MCF 10A (cell line): ENCODE data around the gene DNAJC21. TPM values are rescaled to one million over a fixed set of nuclear protein-coding genes. Genes with fewer than 3 reads are reported as not detected.

Source experiments
- BruUV-seq: library from RNA; stranded (reverse); fragments of 400-500 nt; replicated peaks from 2 replicates; lab custom pipeline; 2021; lab: Mats Ljungman, UMichigan
- CTCF ChIA-PET: fragments of 300-600 bp; sonication (Branson Sonifier 250); formaldehyde crosslinking; extraction: SDS; loops from one replicate; lab custom pipeline; 2021; ENCODE audit warnings: antibody characterized with exemption, inconsistent platforms; lab: Yijun Ruan, JAX
- POLR2A ChIA-PET: fragments of 300-600, 350-650 bp; sonication (Branson Sonifier 250); formaldehyde crosslinking; extraction: SDS; loops from one replicate; lab custom pipeline; 2020; ENCODE audit warnings: antibody characterized with exemption, inconsistent platforms; lab: Yijun Ruan, JAX
- DNase-seq: peaks from one replicate; pipeline ENCODE4 v3.0.0-alpha.2; 2018; ENCODE audit not compliant: unreplicated experiment
- H3K27ac Mint-ChIP-seq: one replicate; pipeline ENCODE4 v1.8.0; 2022; ENCODE audit warnings: mild to moderate bottlenecking, low read depth, mixed read lengths; ENCODE audit not compliant: unreplicated experiment
- H3K27me3 Mint-ChIP-seq: one replicate; pipeline ENCODE4 v1.8.0; 2022; ENCODE audit warnings: mixed read lengths; ENCODE audit not compliant: insufficient read depth, unreplicated experiment
- H3K36me3 Mint-ChIP-seq: one replicate; pipeline ENCODE4 v1.8.0; 2022; ENCODE audit warnings: mild to moderate bottlenecking, moderate library complexity, mixed read lengths; ENCODE audit not compliant: insufficient read depth, unreplicated experiment
- H3K4me1 Mint-ChIP-seq: one replicate; pipeline ENCODE4 v1.8.0; 2022; ENCODE audit warnings: mixed read lengths; ENCODE audit not compliant: insufficient read depth, unreplicated experiment
- H3K4me3 Mint-ChIP-seq: one replicate; pipeline ENCODE4 v1.8.0; 2022; ENCODE audit warnings: mild to moderate bottlenecking, moderate library complexity, mixed read lengths; ENCODE audit not compliant: unreplicated experiment
- H3K9me3 Mint-ChIP-seq: one replicate; pipeline ENCODE4 v1.8.0; 2022; ENCODE audit warnings: mixed read lengths; ENCODE audit not compliant: unreplicated experiment
- intact Hi-C: fragments of 100-400 bp; cut with micrococcal nuclease; formaldehyde crosslinking; loops from 2 replicates; pipeline ENCODE4 v1.14.1; 2022
- total RNA-seq: library from RNA; stranded (reverse); gene quantifications from 2 replicates; pipeline ENCODE4 v1.2.3, GENCODE V29; 2022
- TF ChIP-seq, protein P1 (sequence below): fragments of 200-600 bp; IDR thresholded peaks from one replicate; pipeline ENCODE4 v1.8.0; 2022; ENCODE audit warnings: antibody characterized with exemption, mild to moderate bottlenecking; ENCODE audit not compliant: unreplicated experiment

The DNAJC21 gene
- total RNA-seq, 1 experiment from 2014 or later = 64.6 TPM

DNA sequence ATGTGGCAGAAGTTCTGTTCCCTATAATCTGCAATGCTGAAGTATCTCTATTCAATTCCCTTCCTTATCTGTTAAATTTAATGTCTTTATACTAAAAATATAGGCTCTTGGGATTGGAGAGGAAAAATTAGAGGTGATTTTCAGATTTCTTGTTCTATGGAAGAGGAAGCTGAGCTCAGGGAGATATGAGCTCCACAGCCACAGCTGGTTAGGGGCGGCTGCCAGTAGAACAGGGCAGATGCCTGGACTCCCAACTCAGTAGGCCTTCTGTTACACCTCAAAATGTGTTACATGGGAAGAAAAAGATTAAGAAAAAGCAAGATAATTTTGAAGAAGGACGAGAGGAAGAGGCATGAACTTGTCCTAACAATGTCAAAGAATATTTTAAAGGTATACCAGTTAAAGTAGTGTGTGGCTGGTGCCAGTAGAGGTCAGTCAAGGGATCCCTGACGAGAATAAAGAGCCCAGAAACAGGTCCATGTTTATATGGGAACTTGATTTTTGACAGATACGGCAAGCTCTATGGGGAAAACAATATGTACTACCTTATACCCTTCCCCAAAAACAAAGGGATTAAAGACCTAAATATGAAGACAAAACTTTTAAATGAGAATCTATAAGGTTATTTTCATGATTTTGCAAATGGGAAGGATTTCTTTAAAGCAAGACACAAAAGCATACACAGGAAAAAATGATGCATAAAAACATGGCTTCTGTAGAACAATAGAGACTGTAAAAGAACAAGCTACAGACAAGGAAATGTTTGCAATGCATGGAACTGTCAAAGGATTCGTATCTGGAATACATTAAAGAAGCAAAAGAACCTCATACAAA, 28.7 kb downstream of the DNAJC21 start:
- Mint-ChIP-seq H3K27me3 (no peaks in the 10 kb centered on the region), H3K36me3 (peaks cover 26% of the 10 kb centered on the region), H3K9me3 (no peaks in the 10 kb centered on the region), H3K4me1 (peaks cover 7% of the 10 kb centered on the region), H3K27ac (no peak overlapping the region), H3K4me3 (no peak overlapping the region)
- ChIA-PET POLR2A (interaction anchor here (0.6 to 1.3 kb wide), 4 partner anchors 23 to 43 kb away, joined by 3 to 6 read pairs (median 4); partner anchors contain the start of genes BRIX1, DNAJC21 and RAD1), CTCF (interaction anchor here (0.6 to 4.2 kb wide), 19 partner anchors 8 to 968 kb away, joined by 3 to 34 read pairs (median 5); partner anchors contain the start of genes BRIX1 and RAD1)
- no TSS peak for BruUV-seq
- TF ChIP-seq, protein P1, sequence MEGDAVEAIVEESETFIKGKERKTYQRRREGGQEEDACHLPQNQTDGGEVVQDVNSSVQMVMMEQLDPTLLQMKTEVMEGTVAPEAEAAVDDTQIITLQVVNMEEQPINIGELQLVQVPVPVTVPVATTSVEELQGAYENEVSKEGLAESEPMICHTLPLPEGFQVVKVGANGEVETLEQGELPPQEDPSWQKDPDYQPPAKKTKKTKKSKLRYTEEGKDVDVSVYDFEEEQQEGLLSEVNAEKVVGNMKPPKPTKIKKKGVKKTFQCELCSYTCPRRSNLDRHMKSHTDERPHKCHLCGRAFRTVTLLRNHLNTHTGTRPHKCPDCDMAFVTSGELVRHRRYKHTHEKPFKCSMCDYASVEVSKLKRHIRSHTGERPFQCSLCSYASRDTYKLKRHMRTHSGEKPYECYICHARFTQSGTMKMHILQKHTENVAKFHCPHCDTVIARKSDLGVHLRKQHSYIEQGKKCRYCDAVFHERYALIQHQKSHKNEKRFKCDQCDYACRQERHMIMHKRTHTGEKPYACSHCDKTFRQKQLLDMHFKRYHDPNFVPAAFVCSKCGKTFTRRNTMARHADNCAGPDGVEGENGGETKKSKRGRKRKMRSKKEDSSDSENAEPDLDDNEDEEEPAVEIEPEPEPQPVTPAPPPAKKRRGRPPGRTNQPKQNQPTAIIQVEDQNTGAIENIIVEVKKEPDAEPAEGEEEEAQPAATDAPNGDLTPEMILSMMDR = peak; percentile 33
- intact Hi-C loops = loop anchor here (1.0 to 5.0 kb wide), 2 partner anchors 45 to 969 kb away; no protein-coding TSS in a partner anchor
- DNase-seq = peak; percentile 48

DNA sequence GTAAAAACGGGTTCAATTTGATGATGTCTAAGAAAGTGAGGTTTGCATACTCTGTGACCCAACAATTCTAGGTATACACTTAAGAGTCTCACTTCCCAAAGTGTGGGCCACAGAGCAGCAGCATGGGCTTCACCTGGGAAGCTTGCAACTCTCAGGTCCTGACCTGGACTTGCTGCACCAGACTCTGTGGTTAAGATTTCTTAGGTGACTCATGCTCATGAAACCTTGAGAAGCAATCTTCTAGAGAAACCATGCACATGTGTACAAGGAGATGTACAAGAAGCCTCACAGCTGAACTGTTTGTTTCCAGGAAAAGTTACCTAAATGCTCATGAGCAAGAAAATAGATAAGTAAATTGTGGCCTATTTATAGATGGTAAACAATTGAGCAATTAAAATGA, 30.0 kb downstream of the DNAJC21 start:
- Mint-ChIP-seq H3K9me3 (no peaks in the 10 kb centered on the region), H3K27me3 (no peaks in the 10 kb centered on the region), H3K4me3 (no peak overlapping the region), H3K4me1 (peaks cover 7% of the 10 kb centered on the region), H3K27ac (no peak overlapping the region), H3K36me3 (peaks cover 23% of the 10 kb centered on the region)
- TF ChIP-seq, protein P1 = no peak
- intact Hi-C loops = loop anchor here (5.0 kb wide), 1 partner anchor 968 kb away; no protein-coding TSS in a partner anchor
- peak; percentile 48 for DNase-seq
- ChIA-PET POLR2A (interaction anchor here (0.7 to 1.3 kb wide), 4 partner anchors 25 to 436 kb away, joined by 3 to 6 read pairs (median 4); partner anchors contain the start of gene DNAJC21), CTCF (interaction anchor here (0.6 to 4.2 kb wide), 12 partner anchors 9 to 966 kb away, joined by 3 to 34 read pairs (median 5); partner anchors contain the start of genes BRIX1 and RAD1)
- no TSS peak for BruUV-seq

DNA sequence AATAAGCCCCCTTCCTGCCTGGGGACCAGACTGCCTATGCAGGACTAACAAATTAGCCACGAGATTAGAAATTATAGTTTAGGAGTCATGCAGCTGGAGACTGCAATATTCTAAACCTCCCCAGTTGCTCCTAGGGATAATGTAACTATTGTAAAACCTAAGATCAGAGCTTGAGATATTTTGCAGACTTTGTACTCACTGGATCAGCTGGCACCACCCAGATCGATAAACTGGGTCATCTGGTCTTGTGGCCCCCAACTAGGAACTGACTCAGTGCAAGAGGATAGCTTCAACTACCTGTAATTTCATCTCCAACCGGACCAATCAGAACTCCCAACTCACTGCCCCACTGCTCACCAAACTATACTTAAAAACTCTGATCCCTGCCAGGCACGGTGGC, 38.2 kb downstream of the DNAJC21 start:
- Mint-ChIP-seq H3K36me3 (peaks cover 5% of the 10 kb centered on the region), H3K27ac (no peak overlapping the region), H3K9me3 (peaks cover 16% of the 10 kb centered on the region), H3K27me3 (no peaks in the 10 kb centered on the region), H3K4me1 (no peaks in the 10 kb centered on the region), H3K4me3 (no peak overlapping the region)
- BruUV-seq = no TSS peak
- intact Hi-C loops = no loop called here
- TF ChIP-seq, protein P1 = no peak
- POLR2A ChIA-PET = no interaction called here
- CTCF ChIA-PET = interaction anchor here (1.0 to 2.2 kb wide), 2 partner anchors 9 to 36 kb away, joined by 6 to 14 read pairs; no protein-coding TSS in a partner anchor
- no peak for DNase-seq

DNA sequence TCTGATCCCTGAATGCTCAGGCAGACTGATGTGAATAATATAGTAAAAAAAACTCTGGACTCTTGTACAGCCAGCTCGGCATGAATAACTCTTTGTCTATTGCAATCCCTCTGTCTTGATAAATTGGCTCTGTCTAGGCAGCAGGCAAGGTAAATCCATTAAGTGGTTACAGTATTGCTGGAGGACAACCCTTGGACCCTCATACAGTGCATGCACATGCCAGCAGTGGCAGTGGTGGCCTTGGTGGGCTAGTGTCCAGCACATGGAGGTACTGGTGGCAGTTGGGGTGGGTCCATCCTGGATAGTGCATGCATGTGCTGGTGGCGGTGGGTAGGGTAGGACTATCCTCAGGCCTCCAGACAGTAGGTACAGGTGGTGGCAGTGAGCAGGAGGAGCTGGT, 38.9 kb downstream of the DNAJC21 start:
- H3K27ac Mint-ChIP-seq = no peak overlapping the region
- H3K4me3 Mint-ChIP-seq = no peak overlapping the region
- CTCF ChIA-PET = interaction anchor here (0.6 to 2.2 kb wide), 5 partner anchors 10 to 36 kb away, joined by 3 to 14 read pairs (median 4); no protein-coding TSS in a partner anchor
- H3K27me3 Mint-ChIP-seq = no peaks in the 10 kb centered on the region
- intact Hi-C loops = no loop called here
- POLR2A ChIA-PET = no interaction called here
- no peaks in the 10 kb centered on the region for H3K4me1 Mint-ChIP-seq
- peaks cover 16% of the 10 kb centered on the region for H3K9me3 Mint-ChIP-seq
- TF ChIP-seq, protein P1 = no peak
- peaks cover 5% of the 10 kb centered on the region for H3K36me3 Mint-ChIP-seq
- BruUV-seq = no TSS peak
- no peak for DNase-seq
